Measurements from ENCODE around the gene MRPS18A.

MRPS18A gene

DNA sequence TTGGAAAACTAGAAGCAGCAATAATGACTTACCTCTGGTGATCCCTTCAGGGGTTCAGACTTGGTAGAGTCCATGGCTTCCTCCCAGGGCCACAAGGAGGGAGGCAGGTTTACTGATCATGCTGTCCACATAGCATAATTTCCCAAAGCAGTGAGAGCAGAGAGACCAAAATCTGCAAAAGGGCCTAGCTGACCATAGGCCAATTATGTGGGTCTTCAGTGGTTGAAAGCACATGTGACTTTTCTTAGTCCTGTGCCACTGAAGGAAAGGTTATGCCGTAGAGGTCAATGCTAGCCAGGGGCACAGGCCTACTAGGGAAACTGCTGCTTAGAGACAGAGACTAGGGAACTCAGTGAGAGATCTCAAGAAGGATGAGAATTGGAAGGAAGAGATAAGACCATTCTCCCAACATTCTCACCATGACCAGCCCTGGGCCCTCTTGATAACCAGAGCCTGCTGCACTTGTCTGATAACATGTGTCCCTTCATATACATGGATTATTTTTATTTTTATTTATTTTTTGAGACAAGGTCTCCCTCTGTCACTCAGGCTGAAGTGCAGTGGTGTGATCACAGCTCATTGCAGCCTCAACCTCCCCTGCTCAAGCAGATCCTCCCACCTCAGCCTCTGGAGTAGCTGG, 56.5 kb downstream of the MRPS18A start:
- DNase-seq, result no peak

DNA sequence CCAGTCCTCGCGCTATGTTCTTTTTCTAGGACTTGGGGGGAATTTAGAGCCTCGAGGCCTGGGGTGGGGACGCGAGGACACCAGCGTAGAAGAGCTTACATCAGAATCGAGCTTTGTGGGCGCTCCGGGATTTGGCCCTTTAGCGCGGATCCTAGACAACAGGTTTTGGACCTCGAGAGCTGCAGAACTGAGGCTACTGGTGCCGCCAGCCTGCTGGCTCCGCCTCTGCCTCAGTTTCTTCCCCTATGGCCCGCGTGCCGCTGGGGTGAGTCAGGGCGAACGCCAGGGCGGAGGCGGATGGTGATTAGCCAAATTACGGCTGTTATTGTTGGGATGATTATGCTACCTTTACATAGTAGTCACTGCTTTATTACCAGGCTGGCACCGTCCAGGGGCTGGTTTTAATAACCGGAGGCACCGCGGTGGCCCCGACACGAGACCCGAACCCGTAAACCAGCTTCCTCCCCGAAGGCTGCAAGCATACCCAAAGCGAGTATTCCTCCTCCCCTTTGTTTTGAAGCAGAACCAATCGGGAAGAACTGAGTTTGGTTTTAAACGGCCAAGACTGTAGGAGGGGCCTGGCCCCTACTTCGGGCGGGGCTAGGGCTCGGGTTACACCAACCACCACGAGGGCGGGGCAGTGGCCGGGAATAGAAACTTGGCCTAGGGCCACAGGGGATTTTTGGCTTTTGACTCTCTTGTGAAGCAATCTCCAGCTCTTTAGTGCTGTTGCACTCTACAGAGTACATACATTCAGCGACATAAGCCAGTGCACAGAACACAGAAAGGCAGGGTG, 57.9 kb downstream of the MRPS18A start:
- DNase-seq, result peak; percentile 98

DNA sequence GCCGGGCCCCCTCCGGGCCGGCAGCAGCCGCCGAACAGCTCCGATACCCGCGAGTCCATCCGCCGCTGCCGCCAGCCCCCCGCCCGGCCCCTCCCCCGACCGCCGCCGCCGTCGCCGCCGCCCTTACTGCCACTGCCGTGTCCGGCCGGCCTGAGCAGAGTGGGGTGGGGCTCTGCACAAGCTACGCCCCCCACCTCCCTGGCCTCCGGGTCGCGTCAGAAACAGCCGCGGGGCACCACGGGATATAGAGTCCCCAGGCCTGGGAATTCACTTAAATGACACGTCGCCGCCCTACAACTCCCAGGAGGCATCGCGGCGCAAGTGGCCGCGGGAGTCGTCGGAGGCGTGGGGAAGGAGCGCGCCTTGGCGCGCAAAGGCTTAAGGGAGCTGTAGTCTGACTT, 58.5 kb downstream of the MRPS18A start, which contains the start of gene GTPBP2:
Gene GTPBP2 (minus strand): TSS at position 161 of the 401 bp plus-strand sequence. CDS start 102 bp downstream, at position 59.
- DNase-seq, result peak; percentile 97

DNA sequence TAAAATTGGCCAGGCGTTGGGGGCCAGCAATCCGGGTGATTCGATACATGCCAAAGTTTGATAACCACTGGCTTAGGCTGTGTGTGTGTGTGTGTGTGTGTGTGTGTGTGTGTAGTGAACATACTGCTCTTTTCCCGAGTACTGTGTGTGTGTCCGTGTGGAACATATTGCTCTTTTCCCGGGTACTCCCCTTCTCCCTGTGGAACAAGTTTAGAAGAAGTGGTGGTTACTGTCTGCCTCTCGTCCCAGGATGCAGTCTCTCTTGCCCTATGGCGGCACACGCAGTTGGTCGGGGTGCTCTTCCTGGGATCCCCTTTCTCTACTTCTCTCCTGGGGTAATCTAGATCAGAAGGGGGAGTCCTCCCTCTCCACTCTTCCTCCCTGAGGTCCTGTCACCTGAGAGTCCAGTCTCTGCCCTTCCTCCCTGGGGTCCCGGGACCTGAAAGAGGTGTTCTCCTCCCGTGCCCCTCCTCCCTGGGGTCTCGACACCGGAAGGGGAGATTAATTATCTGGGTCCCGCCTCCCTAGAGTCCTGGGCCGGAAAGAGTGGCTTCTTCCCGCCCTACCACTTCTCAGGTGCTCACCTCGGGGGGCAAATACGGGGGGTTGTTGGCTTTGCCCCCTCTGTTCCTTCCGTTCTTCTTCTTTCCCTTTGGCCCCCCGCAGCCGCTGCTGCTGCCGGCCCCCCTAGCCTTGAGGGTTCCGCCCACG, 59.0 kb downstream of the MRPS18A start:
- DNase-seq, result peak; percentile 69

DNA sequence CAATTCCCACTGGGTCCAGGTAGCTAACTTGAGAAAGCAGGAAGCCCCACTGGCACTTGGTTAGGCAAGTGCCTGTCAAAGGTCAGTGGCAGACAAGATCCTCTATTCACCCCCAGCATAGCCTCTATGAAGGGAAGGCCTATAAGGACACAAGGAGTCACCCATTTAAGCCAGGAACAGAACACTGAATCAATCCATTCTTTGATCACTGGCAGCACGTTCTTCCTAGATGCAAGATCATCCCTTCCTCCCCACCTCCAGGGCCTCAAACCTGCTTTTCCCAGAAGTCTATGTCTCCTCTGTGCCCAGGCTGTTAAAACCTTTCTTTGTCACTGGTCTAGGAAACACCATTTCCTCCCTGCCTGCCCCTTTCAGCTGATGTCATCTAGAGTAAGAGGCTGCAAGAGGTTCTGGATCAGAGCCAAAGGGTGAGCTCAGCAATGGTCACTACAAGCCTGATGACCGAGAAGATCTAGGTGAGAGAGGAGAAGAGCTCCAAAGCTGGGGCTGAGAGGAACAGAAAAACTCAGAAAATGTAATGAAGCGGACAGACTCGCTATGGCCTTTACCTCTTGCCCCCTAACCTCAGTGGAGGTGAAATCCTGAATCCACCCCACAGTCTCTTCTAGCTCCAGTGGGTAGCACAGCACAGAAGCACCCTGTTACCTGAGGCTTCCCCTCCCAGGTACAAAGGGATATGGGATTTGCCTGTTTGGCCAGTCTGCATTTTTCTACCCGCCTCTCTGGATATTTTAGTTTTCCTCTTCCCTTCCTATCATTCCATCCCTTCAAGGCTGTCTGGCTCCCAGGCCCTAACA, 60.4 kb downstream of the MRPS18A start:
- DNase-seq, result peak; percentile 39

DNA sequence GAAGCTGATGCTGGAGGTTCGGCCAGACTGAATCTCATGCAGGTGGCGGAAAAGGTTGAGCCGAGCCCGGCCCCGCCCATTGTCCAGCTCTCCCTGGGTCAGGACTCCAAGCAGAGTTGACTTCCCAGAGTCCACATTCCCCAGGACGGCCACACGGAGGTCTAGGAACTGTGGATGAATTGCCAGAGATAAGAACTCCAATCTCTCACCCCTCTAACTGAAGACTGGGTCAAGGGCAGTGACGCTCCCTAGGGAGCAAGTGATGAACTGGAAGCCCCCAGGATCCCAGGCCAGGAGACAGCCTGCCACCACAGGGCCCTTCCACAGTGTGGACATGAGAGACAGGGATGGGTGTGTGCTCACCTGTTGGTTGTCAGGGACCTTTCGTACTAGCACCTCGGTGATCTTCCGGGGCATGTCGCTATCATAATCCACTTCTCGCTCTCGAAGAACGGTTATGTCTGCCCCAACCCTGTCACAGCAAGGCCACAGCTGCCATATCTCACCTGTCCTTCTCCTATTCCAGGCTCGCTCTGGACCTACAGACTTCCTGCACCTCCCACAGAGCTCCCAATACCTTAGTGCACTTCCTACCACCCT, 62.1 kb downstream of the MRPS18A start:
- DNase-seq, result no peak

DNA sequence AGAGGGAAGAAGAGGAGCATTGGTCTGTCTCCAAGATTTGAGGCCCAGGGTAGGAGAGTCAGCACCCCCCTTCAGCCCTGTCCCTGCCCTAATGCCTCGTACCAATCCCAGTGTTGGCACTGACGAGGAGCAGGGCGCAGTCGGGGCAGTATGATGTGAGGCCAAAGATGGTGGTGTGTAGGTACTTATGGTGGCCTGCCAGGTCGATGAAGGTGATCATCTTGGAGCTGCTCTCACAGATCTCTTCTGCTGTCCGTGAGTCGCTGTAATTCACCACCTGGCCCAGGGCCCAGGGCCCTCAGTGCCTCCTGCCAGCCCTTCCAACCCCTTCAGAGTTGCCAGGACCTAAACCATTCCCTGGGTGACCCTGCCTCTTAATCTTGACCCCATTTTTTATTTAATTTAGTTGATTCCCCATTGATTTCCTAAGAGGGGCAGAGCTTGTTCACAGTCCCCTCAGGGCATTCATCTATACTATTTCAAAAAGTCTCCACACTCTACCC, 62.8 kb downstream of the MRPS18A start:
- DNase-seq, result no peak

DNA sequence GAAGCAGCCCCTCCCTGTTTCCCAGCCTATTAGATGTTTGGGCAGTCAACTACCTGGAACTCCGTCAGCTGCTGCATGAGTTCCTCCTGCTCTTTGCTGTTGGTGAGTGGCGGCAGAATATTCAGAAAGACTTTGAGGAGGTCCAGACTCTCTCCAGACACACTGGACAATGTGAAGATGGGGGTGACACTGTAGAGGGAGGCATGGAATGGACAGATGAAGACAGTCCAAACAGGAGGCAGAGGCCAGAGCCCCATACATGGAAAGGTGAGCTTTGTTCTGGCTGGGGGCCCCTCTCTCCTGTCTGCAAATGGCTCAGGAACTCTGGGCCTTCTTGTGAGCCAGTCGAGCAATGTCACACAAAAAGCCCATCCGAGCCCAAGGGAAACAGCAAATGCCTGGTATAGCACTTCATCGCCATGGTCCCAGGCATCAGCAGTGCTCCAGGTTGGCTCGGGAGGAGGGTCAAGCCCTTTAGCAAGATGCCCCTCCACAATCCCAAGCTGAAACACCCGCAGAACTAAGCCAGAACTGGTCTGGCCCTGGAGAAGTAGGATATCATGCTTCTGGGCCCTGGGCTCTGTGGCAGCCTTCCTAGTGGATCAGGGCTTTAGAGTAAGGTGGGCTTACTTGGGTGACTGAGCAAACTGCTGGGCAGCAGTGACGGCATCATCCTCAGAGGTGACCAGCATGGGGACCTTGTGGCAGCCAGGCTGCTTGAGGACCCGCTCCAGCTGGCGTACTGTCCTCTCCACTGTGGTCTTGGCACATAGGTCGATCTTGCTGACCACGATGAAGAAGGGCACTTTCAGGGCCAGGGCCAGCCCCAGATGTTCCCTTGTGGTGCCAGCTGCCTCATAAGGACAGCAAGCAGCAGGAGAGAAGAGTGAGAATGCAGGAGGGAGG, 63.5 kb downstream of the MRPS18A start:
- no peak for DNase-seq

DNA sequence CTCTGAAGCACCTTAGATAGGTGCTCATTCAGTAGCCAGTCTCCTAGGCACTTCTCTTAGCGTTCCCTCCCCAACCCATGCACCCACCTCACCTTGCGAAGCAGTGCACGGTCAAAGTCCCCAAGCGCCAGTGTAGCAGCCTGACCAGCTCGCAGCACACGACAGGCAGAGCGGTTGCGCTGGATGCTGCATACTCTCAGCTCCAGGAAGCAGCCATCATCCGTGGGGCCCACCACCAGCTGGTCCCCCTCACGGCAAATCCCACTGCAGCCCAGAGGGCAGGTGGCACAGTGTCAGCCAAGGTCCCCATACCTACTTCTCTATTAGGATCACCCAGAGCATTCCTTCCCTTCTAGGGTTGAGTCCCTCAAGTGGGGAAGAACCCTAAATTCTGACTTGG, 65.0 kb downstream of the MRPS18A start:
- no peak for DNase-seq

DNA sequence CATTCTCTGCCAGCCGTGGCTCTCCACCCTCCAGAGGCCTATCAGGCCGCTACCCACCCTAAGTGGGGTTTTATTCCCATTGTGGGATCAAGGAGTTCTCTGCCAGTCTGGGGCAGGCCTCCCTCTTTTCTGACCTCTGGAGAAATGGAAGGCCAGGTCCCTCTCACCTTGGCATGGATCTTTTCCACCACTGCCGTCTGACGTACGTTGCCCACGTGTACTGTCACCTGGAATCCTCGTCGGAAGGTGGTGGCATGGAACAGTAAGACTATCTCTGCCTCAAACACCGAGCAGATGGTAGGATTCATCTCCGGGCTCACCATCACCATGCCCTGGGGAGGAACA, 65.8 kb downstream of the MRPS18A start:
- DNase-seq, result no peak

Data from DMS79 treated with DMSO at 0.1 percent for 48 hours (cell line).